Measurements from ENCODE around the gene PLAU. TPM values are rescaled to one million over a fixed set of nuclear protein-coding genes. Genes with fewer than 3 reads are reported as not detected.
"Not testable (repeated sequence)": the region's sequence is repeated elsewhere in the genome, so short reads cannot be mapped to it uniquely, and the experiment has no call there.

PLAU gene
- total RNA-seq, 4 donors from 2014 or later: 7.3 to 75.2 (median 31.9) TPM

GRCh38 chr10:73915206-73915851 is 4.4 kb downstream of the PLAU start:
- no peak for ATAC-seq (ENCODE audit: low FRiP score)

GRCh38 chr10:73916761-73917470 is 6.0 kb downstream of the PLAU start:
- no peak for TF ChIP-seq CTCF (IDR thresholded peaks at IDR 0.05)
- no peak for ATAC-seq (ENCODE audit: low FRiP score)
- DNase-seq (ENCODE audit: low spot score): no peak

More at GRCh38 chr10:73915206-73915851, 4.4 kb downstream of the PLAU start:
- no peak for DNase-seq (ENCODE audit: low spot score)
- no peak for TF ChIP-seq CTCF (IDR thresholded peaks at IDR 0.05)

- no peak for TF ChIP-seq CTCF (IDR thresholded peaks at IDR 0.05)
- DNase-seq (ENCODE audit: low spot score) (no peak), ATAC-seq (ENCODE audit: low FRiP score) (no peak)
Measured at GRCh38 chr10:73917566-73918305, 6.8 kb downstream of the PLAU start.

GRCh38 chr10:73919481-73919880 is 8.5 kb downstream of the PLAU start:
- DNase-seq (ENCODE audit: low spot score); ATAC-seq (ENCODE audit: low FRiP score): not testable (repeated sequence)

GRCh38 chr10:73920089-73920488 is 9.2 kb downstream of the PLAU start:
- no peak for DNase-seq (ENCODE audit: low spot score)
- TF ChIP-seq CTCF (IDR thresholded peaks at IDR 0.05): no peak
- no peak for ATAC-seq (ENCODE audit: low FRiP score)

- DNase-seq (ENCODE audit: low spot score) (no peak), ATAC-seq (ENCODE audit: low FRiP score) (no peak)
- no peak for TF ChIP-seq CTCF (IDR thresholded peaks at IDR 0.05)
Measured at GRCh38 chr10:73922007-73922863, 11.3 kb downstream of the PLAU start.

GRCh38 chr10:73922864-73923133 is 11.9 kb downstream of the PLAU start:
- ATAC-seq (ENCODE audit: low FRiP score) (no peak), DNase-seq (ENCODE audit: low spot score) (no peak)
- TF ChIP-seq CTCF (IDR thresholded peaks at IDR 0.05): no peak

Data from omental fat pad (tissue), 4 donors.